GM13977 (cell line): Measurements from ENCODE around the gene EPB41L2.

Experiments
- DNase-seq: peaks from one replicate; pipeline ENCODE4 v3.0.0; 2012; ENCODE audit warnings: low spot score
- CTCF ChIP-seq: IDR thresholded peaks from 2 replicates; pipeline ENCODE4 v1.5.1; 2012; ENCODE audit warnings: mild to moderate bottlenecking, control low read depth; ENCODE audit not compliant: insufficient read depth; ENCODE audit errors: extremely low read depth, missing control alignments
- in situ Hi-C: fragments of 300-500 bp; cut with MboI; formaldehyde crosslinking; loops from one replicate; pipeline ENCODE4 v1.12.0; 2022; ENCODE audit warnings: low sequenced_read_pairs, low pct_unique_long_range_greater_than_20kb, mixed read lengths, inconsistent platforms; ENCODE audit not compliant: unreplicated experiment

The EPB41L2 gene

GRCh38 chr6:131063764-131064272 is 773 bp upstream of the EPB41L2 start:
- in situ Hi-C loops = no loop called here
- TF ChIP-seq CTCF = no peak
- peak; percentile 43 for DNase-seq

GRCh38 chr6:131062241-131063027 is 611 bp downstream of the EPB41L2 start:
- in situ Hi-C loops = no loop called here
- peak; percentile 31 for DNase-seq
- TF ChIP-seq CTCF = no peak

DNA sequence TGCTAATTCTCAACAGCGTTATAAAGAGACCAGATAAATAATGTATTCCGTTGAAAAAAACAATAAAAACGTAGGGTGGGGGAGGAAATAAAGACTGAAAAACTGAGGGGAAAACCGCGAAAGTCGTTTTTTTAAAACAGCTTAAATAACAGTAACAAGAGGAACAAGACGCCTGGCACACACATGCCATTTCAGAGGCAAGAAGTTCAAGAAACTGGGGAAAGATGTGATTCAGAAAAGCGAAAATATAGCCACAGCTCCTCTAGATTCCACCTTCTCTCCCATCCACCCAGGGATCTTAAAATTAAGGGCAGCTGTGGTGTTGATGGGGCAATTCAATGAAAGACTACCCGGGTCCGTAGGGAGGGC is 1.3 kb downstream of the EPB41L2 start:
- TF ChIP-seq CTCF = no peak
- no peak for DNase-seq
- in situ Hi-C loops = no loop called here

- DNase-seq = peak; percentile 15
- in situ Hi-C loops = no loop called here
- TF ChIP-seq CTCF = no peak
Measured at GRCh38 chr6:131061041-131061750, 1.8 kb downstream of the EPB41L2 start.

DNA sequence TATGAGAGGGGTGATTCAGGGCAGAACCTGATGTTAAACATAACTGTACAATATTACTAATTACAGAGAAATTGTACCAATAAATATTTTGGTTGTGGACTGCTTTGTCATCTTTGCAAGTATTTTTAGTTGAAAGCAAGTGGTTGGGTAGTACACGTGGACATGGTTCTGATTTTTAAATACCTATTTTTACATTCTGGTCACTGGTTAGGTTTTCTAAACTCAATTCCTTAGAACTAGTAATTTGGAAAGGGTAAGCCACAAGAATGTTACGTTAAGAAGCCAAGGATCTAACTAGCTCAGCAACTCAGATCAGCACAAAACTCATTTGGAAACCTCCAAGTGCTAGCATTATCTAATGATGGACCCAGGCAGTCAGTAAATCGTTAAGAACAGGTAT is 2.7 kb downstream of the EPB41L2 start:
- peak; percentile 21 for DNase-seq
- no peak for TF ChIP-seq CTCF
- in situ Hi-C loops = no loop called here

DNA sequence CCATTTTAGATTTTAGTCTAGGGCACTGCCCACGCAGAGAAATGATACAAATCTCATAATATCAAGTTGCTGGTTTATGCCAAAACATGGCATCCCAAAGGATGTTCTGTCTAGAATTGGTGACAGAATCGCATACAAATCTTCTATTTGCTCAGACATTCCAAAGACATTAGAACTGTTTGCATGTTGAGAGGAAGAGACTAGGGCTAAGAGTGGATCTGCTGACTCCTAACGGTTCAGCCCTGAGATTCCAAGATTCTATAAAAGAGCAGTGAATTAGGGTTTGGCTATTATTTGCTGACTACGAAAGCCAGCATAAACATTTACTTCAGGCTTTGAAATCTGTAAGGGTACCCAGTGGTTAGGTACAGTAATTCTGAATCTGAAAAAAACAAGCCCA is 3.6 kb downstream of the EPB41L2 start:
- no peak for DNase-seq
- TF ChIP-seq CTCF = no peak
- in situ Hi-C loops = no loop called here
